HFF-Myc (cell line): ENCODE measurements around the gene CATSPERZ.
A peak's percentile ranks its signal among the peaks of the same experiment; 100 is the strongest.

Source experiments
- DNase-seq: peaks from one replicate; pipeline ENCODE4 v3.0.0-alpha.2; 2011; ENCODE audit warnings: low read depth; ENCODE audit errors: extremely low read depth
- H3K4me3 ChIP-seq: replicated peaks from 2 replicates; pipeline ENCODE4 v1.5.1; 2011; ENCODE audit warnings: low read depth, mild to moderate bottlenecking, control low read depth, low read length
- CTCF ChIP-seq: IDR thresholded peaks from 2 replicates; pipeline ENCODE4 v1.5.1; 2012; ENCODE audit warnings: mild to moderate bottlenecking, low read depth, low read length, control low read depth; ENCODE audit errors: missing control alignments

CATSPERZ gene

DNA sequence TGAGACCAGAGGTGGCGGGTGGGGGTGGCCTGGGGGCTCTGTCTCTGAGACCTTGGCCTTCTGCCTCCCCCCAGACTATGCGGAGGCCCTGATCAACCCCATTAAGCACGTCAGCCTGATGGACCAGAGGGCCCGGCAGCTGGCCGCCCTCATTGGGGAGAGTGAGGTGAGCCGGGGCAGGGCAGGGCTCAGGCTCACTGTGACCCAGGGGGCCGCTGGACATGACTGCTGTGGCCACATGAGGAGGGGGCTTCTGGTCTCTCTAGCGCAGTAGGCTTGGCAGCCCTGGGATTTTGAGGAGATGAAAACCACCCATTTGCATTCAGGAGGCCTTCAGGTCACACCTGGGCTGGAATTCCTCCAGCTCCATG, 36.2 kb upstream of the CATSPERZ start:
- DNase-seq: no peak
- no peak overlapping the region for H3K4me3 ChIP-seq
- TF ChIP-seq CTCF: no peak

DNA sequence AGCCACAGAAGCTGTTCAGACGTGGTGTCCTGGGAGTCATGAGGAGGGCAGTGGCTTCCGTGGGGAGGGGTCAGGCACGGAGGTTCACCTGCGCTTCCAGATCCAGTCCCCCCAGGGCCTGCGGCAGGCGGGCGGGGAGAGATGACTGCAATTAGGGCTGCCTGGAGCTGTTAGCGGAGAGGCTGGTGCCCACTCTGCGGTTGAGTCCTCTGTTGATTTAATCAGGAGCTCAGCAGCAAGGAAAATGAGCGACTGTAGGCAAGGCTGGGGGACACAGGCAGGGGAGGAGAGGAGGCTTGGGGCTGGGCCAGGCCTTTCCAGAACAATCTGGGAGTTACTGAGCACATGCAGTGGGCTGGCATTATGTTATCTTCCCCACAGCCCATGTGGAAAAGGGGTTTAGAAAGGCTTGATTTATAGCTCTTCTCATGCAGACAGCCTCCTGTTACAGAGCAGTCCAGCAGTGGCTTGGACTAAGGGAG, 35.7 kb upstream of the CATSPERZ start:
- no peak overlapping the region for H3K4me3 ChIP-seq
- DNase-seq: no peak
- no peak for TF ChIP-seq CTCF

DNA sequence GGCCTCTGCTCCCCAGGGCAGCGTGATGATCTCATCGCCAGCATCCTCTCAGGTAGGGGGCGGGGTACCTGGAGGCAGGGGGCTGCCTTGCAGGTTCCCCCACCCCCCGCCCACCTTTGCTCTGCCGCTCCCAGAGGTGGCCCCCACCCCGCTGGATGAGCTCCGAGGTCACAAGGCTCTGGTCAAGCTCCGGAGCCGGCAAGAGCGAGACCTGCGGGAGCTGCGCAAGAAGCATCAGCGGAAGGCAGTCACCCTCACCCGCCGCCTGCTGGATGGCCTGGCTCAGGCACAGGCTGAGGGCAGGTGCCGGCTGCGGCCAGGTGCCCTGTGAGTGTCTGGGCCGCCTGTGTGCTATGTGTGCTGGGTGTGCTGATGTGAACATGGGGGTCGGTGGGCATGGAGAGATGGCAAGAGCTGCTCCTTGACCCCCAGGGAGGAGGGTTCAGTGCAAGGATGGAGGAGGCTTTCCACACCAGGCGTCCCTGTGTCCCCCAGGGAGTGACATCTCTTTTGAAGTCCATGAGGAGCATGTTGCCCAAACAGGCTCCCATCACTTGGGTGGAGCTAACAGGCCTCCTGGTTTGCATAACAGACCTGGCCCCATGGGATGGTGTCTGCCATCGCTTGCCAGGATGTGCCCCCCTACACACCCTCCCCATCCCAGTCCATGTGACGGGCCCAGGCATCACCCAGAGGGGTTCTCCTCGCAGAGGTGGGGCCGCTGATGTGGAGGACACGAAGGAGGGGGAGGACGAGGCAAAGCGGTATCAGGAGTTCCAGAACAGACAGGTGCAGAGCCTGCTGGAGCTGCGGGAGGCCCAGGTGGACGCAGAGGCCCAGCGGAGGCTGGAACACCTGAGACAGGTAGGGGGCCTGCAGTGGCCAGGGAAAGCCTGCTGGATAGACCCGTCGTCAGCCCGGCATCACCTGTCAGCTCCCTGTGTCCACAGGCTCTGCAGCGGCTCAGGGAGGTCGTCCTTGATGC, 34.7 kb upstream of the CATSPERZ start:
- TF ChIP-seq CTCF: no peak
- no peak for DNase-seq
- H3K4me3 ChIP-seq: no peak overlapping the region

DNA sequence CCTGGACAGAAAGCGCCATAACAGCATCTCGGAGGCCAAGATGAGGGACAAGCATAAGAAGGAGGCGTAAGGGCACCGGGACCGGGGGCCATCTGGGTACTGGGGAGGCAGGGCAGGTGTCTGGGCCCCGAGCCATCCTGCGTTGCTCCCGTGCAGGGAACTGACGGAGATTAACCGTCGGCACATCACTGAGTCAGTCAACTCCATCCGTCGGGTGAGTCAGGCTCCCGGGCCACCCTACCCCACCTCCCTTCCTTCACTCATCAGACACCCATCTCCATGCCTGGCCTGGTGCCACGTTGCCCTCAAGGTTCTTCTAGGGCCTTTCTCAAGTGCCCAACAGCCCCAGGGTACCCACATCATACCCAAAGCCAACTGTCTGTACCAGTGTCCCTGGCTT, 33.8 kb upstream of the CATSPERZ start:
- no peak overlapping the region for H3K4me3 ChIP-seq
- no peak for DNase-seq
- no peak for TF ChIP-seq CTCF

DNA sequence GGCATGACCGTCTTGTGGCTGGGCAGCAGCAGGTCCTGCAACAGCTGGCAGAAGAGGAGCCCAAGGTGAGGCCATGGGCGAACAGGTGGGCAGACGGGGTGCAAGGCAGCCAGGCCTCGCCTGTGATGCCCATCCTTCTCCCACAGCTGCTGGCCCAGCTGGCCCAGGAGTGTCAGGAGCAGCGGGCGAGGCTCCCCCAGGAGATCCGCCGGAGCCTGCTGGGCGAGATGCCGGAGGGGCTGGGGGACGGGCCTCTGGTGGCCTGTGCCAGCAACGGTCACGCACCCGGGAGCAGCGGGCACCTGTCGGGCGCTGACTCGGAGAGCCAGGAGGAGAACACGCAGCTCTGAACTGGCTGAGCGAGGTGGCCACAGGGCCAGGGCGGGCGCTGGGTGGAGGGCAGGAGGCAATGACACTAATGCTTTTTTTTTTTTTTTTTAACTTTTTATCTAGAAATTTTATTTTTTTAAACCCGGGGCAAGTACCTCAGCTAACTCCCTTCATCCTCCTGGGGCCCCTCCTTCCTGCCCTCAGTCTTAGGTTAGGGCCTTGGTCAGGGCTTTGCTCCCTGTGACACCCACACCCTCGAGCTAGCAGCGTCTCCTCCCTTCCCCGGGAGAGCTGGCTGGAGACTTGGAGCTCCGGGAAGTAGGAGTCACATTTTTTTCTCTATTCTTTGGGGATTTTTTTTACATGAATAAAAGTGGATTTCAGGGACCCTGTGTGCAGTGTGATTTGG, 32.8 kb upstream of the CATSPERZ start:
- no peak overlapping the region for H3K4me3 ChIP-seq
- DNase-seq: no peak
- TF ChIP-seq CTCF: no peak

- no peak for TF ChIP-seq CTCF
- DNase-seq: no peak
- H3K4me3 ChIP-seq: peak overlapping the region; percentile 69
Observed at GRCh38 chr11:64268025-64268892, 31.9 kb upstream of the CATSPERZ start.
